Loucy (cell line): Measurements from ENCODE around the gene NEK8.

Source experiments
- H2AFZ ChIP-seq: fragments of 200-600 bp; sonication (generic); 2 replicates; pipeline ENCODE4 v1.6.0; 2016; ENCODE audit warnings: antibody characterized with exemption, mild to moderate bottlenecking, low read length, moderate library complexity
- H3F3A ChIP-seq: fragments of 200-600 bp; 2 replicates; pipeline ENCODE4 v1.6.0; 2016; ENCODE audit warnings: antibody characterized with exemption, low read depth, mild to moderate bottlenecking
- H3K27me3 ChIP-seq: fragments of 200-600 bp; sonication (generic); 2 replicates; pipeline ENCODE4 v1.6.1; 2014; ENCODE audit warnings: low read length, mild to moderate bottlenecking; ENCODE audit not compliant: insufficient read depth, poor library complexity, severe bottlenecking
- H3K36me3 ChIP-seq: fragments of 200-600 bp; sonication (generic); 2 replicates; pipeline ENCODE4 v1.6.1; 2016; ENCODE audit warnings: low read length; ENCODE audit not compliant: insufficient read depth
- H3K4me1 ChIP-seq: fragments of 200-600 bp; sonication (generic); 2 replicates; pipeline ENCODE4 v1.5.1; 2014; ENCODE audit warnings: low read length, mild to moderate bottlenecking; ENCODE audit not compliant: insufficient read depth, poor library complexity, severe bottlenecking
- H3K4me2 ChIP-seq: fragments of 200-600 bp; sonication (generic); 2 replicates; pipeline ENCODE4 v1.6.0; 2014; ENCODE audit warnings: antibody characterized with exemption, low read length, low read depth, mild to moderate bottlenecking; ENCODE audit not compliant: poor library complexity, severe bottlenecking
- H3K4me3 ChIP-seq: fragments of 200-600 bp; sonication (generic); 2 replicates; pipeline ENCODE4 v1.5.1; 2014; ENCODE audit warnings: low read length, mild to moderate bottlenecking, mixed read lengths; ENCODE audit not compliant: poor library complexity, severe bottlenecking
- H3K79me2 ChIP-seq: fragments of 200-600 bp; sonication (generic); 2 replicates; pipeline ENCODE4 v1.6.1; 2014; ENCODE audit warnings: low read length; ENCODE audit not compliant: insufficient read depth
- H3K9ac ChIP-seq: fragments of 200-600 bp; sonication (generic); 2 replicates; pipeline ENCODE4 v1.6.0; 2014; ENCODE audit warnings: mild to moderate bottlenecking, low read depth, low read length, moderate library complexity; ENCODE audit not compliant: poor library complexity, severe bottlenecking
- H3K9me2 ChIP-seq: fragments of 200-600 bp; sonication (generic); replicated peaks from 2 replicates; pipeline ENCODE4 v1.6.1; 2016; ENCODE audit warnings: low read depth, low read length, mixed read lengths
- H3K9me3 ChIP-seq: fragments of 200-600 bp; sonication (generic); 2 replicates; pipeline ENCODE4 v1.6.1; 2014; ENCODE audit warnings: mild to moderate bottlenecking, antibody characterized with exemption, low read length, low read depth; ENCODE audit not compliant: insufficient read depth
- H4K20me1 ChIP-seq: fragments of 200-600 bp; sonication (generic); 2 replicates; pipeline ENCODE4 v1.6.0; 2014; ENCODE audit warnings: antibody characterized with exemption, low read length, mild to moderate bottlenecking; ENCODE audit not compliant: insufficient read depth, poor library complexity, severe bottlenecking
- EZH2phosphoT487 ChIP-seq: fragments of 200-600 bp; IDR thresholded peaks from 2 replicates; pipeline ENCODE4 v1.6.1; 2018; ENCODE audit warnings: antibody characterized with exemption, mild to moderate bottlenecking, moderate library complexity, borderline replicate concordance
- TF ChIP-seq, protein P1 (sequence below): fragments of 200-600 bp; sonication (generic); conservative IDR thresholded peaks from 2 replicates; pipeline ENCODE4 v1.5.1; 2014; ENCODE audit warnings: mild to moderate bottlenecking, antibody characterized with exemption, low read length

The NEK8 gene

DNA sequence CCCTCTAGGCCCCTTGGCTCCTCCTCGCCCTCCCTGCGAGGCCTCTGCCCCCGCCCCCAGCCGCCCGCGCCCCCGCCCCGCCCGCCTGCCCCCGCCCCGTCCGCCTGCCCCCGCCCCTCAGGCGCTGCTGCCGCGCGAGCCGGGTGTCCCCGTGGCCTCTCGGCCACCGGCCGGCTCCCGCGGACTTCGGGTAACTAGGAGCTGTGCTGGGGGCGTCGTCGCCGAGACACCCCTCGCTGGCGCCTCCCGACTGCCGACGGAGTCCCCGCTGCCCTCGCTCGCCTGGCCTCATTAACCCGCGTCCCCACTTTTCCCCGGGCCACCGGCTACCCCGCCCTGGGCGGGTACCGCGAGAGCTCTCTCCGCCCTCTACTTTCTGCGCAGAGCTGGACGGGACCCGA lies 2.4 kb upstream of the NEK8 start, which contains the start of gene TLCD1:
TSS of gene TLCD1 (minus strand) at position 8 of the 401 bp plus-strand sequence. CDS start 136 bp downstream, outside the sequence.
- Histone ChIP-seq H3K9ac (peak within 1 kb of the TSS; percentile 75), H3K9me3 (no peaks in the 10 kb centered on the region), H3F3A (peaks cover 25% of the 10 kb centered on the region), H3K4me2 (peak within 1 kb of the TSS; percentile 100), H4K20me1 (peaks cover 35% of the 10 kb centered on the region), H3K27me3 (no peaks in the 10 kb centered on the region), H3K36me3 (peaks cover 40% of the 10 kb centered on the region; the same call in 1 of the 2 replicates), H3K4me1 (peaks cover 30% of the 10 kb centered on the region), H2AFZ (peak within 1 kb of the TSS; percentile 62), H3K79me2 (peaks cover 24% of the 10 kb centered on the region), H3K9me2 (no peaks in the 10 kb centered on the region), H3K4me3 (peak within 1 kb of the TSS; percentile 91)
- TF ChIP-seq, protein P1, sequence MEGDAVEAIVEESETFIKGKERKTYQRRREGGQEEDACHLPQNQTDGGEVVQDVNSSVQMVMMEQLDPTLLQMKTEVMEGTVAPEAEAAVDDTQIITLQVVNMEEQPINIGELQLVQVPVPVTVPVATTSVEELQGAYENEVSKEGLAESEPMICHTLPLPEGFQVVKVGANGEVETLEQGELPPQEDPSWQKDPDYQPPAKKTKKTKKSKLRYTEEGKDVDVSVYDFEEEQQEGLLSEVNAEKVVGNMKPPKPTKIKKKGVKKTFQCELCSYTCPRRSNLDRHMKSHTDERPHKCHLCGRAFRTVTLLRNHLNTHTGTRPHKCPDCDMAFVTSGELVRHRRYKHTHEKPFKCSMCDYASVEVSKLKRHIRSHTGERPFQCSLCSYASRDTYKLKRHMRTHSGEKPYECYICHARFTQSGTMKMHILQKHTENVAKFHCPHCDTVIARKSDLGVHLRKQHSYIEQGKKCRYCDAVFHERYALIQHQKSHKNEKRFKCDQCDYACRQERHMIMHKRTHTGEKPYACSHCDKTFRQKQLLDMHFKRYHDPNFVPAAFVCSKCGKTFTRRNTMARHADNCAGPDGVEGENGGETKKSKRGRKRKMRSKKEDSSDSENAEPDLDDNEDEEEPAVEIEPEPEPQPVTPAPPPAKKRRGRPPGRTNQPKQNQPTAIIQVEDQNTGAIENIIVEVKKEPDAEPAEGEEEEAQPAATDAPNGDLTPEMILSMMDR, result no peak
- no peak for TF ChIP-seq EZH2phosphoT487

DNA sequence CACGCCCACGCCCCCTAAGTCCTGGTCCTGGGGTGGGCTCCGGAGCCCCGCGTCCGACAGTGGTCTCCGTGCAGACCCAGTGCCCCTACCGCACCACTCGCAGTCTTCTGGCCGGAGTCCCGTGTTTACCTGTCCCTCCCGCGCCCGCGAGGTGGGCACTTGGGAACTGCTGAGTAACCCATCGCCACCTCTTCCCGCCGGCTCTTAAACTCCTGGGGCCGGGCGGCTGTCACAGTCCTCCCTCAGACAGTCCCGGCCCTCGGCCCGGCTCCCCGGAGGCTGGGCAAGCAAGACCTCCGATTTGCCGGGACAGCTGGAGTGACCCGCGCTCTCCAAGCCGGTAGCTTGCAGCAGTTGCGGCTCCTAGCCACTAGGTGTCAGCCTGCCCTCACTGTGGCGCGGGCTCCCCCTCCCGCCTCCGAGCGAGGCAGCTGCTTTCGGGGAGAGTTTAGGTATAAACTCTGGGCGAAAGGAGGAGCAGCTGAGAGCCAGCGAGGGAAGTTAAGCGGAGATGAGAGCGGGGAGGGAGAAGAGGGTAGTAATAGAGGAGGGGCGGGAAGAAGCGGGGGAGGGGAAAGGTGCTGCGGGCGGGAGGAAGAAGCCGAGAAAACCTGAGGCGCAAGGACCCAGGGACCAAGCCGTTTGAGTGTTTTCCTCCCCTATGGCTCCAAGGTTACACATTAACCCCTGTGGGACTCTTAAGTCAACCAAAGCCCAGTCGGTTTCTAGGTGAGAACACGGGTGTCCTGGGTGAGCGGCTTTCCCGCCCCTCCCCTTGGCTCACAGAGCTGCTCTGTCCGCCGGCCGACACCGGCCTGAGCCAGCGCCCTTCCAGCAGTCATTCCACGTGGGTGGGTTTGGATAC lies 1.7 kb upstream of the NEK8 start:
- Histone ChIP-seq H3K4me2 (peak overlapping the region; percentile 100), H2AFZ (peak overlapping the region; percentile 62), H3K4me1 (peaks cover 24% of the 10 kb centered on the region), H3F3A (peaks cover 25% of the 10 kb centered on the region), H3K9me2 (no peaks in the 10 kb centered on the region), H3K9ac (peak overlapping the region; percentile 75), H3K27me3 (no peaks in the 10 kb centered on the region), H3K36me3 (peaks cover 34% of the 10 kb centered on the region; the same call in 1 of the 2 replicates), H3K4me3 (peak overlapping the region; percentile 91), H4K20me1 (peaks cover 29% of the 10 kb centered on the region), H3K79me2 (peaks cover 18% of the 10 kb centered on the region), H3K9me3 (no peaks in the 10 kb centered on the region)
- TF ChIP-seq, protein P1, result peak; percentile 98
- TF ChIP-seq EZH2phosphoT487, result no peak

DNA sequence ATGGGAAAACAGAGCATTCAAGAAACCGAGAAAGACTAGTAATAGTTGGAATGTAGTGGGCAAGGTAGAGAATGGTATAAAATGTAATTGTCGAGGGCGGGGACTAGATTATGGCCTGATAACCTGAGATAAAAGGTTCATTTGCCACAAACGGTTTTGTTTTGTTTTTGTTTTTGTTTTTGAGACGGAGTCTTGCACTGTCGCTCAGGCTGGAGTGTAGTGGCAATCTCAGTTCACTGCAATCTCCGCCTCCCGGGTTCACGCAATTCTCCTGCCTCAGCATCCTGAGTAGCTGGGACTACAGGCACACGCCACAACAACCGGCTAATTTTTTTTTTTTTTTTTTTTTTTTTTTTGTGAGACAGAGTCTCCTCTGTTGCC lies 1.4 kb downstream of the NEK8 start:
- Histone ChIP-seq H3F3A (peaks cover 5% of the 10 kb centered on the region), H3K4me1 (peaks cover 11% of the 10 kb centered on the region), H4K20me1 (peaks cover 7% of the 10 kb centered on the region), H3K79me2 (no peaks in the 10 kb centered on the region), H2AFZ (no peak overlapping the region), H3K4me3 (no peak overlapping the region), H3K9ac (no peak overlapping the region), H3K9me2 (no peaks in the 10 kb centered on the region), H3K27me3 (no peaks in the 10 kb centered on the region), H3K36me3 (peaks cover 6% of the 10 kb centered on the region; the same call in 1 of the 2 replicates), H3K9me3 (no peaks in the 10 kb centered on the region), H3K4me2 (no peak overlapping the region)
- TF ChIP-seq EZH2phosphoT487, result no peak
- TF ChIP-seq, protein P1, result no peak
